Duodenal mucosa (tissue), 2 donors: ENCODE measurements around the gene STXBP5L.
"Not testable (repeated sequence)": the region's sequence is repeated elsewhere in the genome, so short reads cannot be mapped to it uniquely, and the experiment has no call there.

Experiments
- H3K27ac ChIP-seq: one replicate; pipeline ENCODE4 v1.7.0; 2013; ENCODE audit warnings: low read depth, low read length
- H3K27me3 ChIP-seq, 2 donors: one replicate each; pipeline ENCODE4 v1.7.0; 2013; ENCODE audit warnings: low read length in 2 of 2, control low read depth in 1 of 2; ENCODE audit not compliant: insufficient read depth in 2 of 2, control insufficient read depth in 1 of 2
- H3K36me3 ChIP-seq, 2 donors: one replicate each; pipeline ENCODE4 v1.7.0; 2013; ENCODE audit warnings: low read length in 2 of 2, control low read depth in 1 of 2; ENCODE audit not compliant: insufficient read depth in 2 of 2, control insufficient read depth in 1 of 2
- H3K4me1 ChIP-seq, 2 donors: one replicate each; pipeline ENCODE4 v1.7.0; 2013; ENCODE audit warnings: low read length in 2 of 2, control low read depth in 1 of 2; ENCODE audit not compliant: insufficient read depth in 2 of 2, control insufficient read depth in 1 of 2
- H3K4me3 ChIP-seq, 2 donors: one replicate each; pipeline ENCODE4 v1.7.0; 2013; ENCODE audit warnings: low read length in 2 of 2, low read depth in 1 of 2
- H3K9ac ChIP-seq, 2 donors: one replicate each; pipeline ENCODE4 v1.7.0; 2013; ENCODE audit warnings: low read length in 2 of 2, low read depth in 1 of 2
- H3K9me3 ChIP-seq, 2 donors: one replicate each; pipeline ENCODE4 v1.7.0; 2013; ENCODE audit warnings: low read length in 2 of 2, control low read depth in 1 of 2; ENCODE audit not compliant: control insufficient read depth in 1 of 2

The STXBP5L gene

GRCh38 chr3:120908030-120908794, at the start of gene STXBP5L:
Gene STXBP5L, plus strand, starts transcription at chr3:120908205. Its CDS starts 1,374 bp downstream, at chr3:120909579.
- peaks cover 17 to 35% of the 10 kb centered on the region in 2 donors for H3K27me3 ChIP-seq
- H3K9ac ChIP-seq = no peak within 1 kb of the TSS
- H3K36me3 ChIP-seq = no peaks in the 10 kb centered on the region
- peaks cover 0 to 4% of the 10 kb centered on the region in 2 donors for H3K4me1 ChIP-seq
- H3K9me3 ChIP-seq = no peaks in the 10 kb centered on the region
- no peak within 1 kb of the TSS for H3K27ac ChIP-seq
- H3K4me3 ChIP-seq = peak within 1 kb of the TSS; percentile 66 to 68

- Histone ChIP-seq H3K4me3 (no peak overlapping the region), H3K27me3 (no peaks in the 10 kb centered on the region), H3K27ac (no peak overlapping the region), H3K4me1 (no peaks in the 10 kb centered on the region), H3K9ac (no peak overlapping the region), H3K36me3 (no peaks in the 10 kb centered on the region), H3K9me3 (no peaks in the 10 kb centered on the region)
Observed at GRCh38 chr3:120858521-120858920, 49.5 kb upstream of the STXBP5L start.

- Histone ChIP-seq H3K9ac (no peak overlapping the region), H3K9me3 (no peaks in the 10 kb centered on the region), H3K36me3 (no peaks in the 10 kb centered on the region), H3K4me3 (no peak overlapping the region), H3K4me1 (no peaks in the 10 kb centered on the region), H3K27ac (no peak overlapping the region), H3K27me3 (no peaks in the 10 kb centered on the region)
Observed at GRCh38 chr3:120864541-120864940, 43.5 kb upstream of the STXBP5L start.

GRCh38 chr3:120875507-120875906, 32.5 kb upstream of the STXBP5L start:
- H3K4me3 ChIP-seq = no peak overlapping the region
- no peak overlapping the region for H3K9ac ChIP-seq
- no peaks in the 10 kb centered on the region for H3K27me3 ChIP-seq
- no peaks in the 10 kb centered on the region for H3K4me1 ChIP-seq
- H3K9me3 ChIP-seq = no peaks in the 10 kb centered on the region
- H3K27ac ChIP-seq = no peak overlapping the region
- H3K36me3 ChIP-seq = no peaks in the 10 kb centered on the region

GRCh38 chr3:120875989-120876388, 32.0 kb upstream of the STXBP5L start:
- H3K4me1 ChIP-seq = no peaks in the 10 kb centered on the region
- H3K4me3 ChIP-seq = no peak overlapping the region
- H3K27me3 ChIP-seq = no peaks in the 10 kb centered on the region
- no peaks in the 10 kb centered on the region for H3K36me3 ChIP-seq
- H3K27ac ChIP-seq = no peak overlapping the region
- no peaks in the 10 kb centered on the region for H3K9me3 ChIP-seq
- H3K9ac ChIP-seq = no peak overlapping the region

GRCh38 chr3:120879411-120879810, 28.6 kb upstream of the STXBP5L start:
- no peaks in the 10 kb centered on the region for H3K36me3 ChIP-seq
- no peak overlapping the region for H3K9ac ChIP-seq
- no peak overlapping the region for H3K4me3 ChIP-seq
- H3K4me1 ChIP-seq = no peaks in the 10 kb centered on the region
- H3K9me3 ChIP-seq = no peaks in the 10 kb centered on the region
- no peaks in the 10 kb centered on the region for H3K27me3 ChIP-seq
- no peak overlapping the region for H3K27ac ChIP-seq

- no peaks in the 10 kb centered on the region for H3K9me3 ChIP-seq
- no peak overlapping the region for H3K4me3 ChIP-seq
- no peaks in the 10 kb centered on the region for H3K36me3 ChIP-seq
- no peaks in the 10 kb centered on the region for H3K4me1 ChIP-seq
- H3K9ac ChIP-seq = no peak overlapping the region
- no peak overlapping the region for H3K27ac ChIP-seq
- no peaks in the 10 kb centered on the region for H3K27me3 ChIP-seq
Observed at GRCh38 chr3:120892921-120893320, 15.1 kb upstream of the STXBP5L start.

GRCh38 chr3:120894316-120895057, 13.5 kb upstream of the STXBP5L start:
- no peak overlapping the region for H3K27ac ChIP-seq

GRCh38 chr3:120901716-120902115, 6.3 kb upstream of the STXBP5L start:
- H3K9ac ChIP-seq, H3K36me3 ChIP-seq, H3K27ac ChIP-seq, H3K9me3 ChIP-seq, H3K4me3 ChIP-seq, H3K4me1 ChIP-seq, H3K27me3 ChIP-seq: not testable (repeated sequence)

More at GRCh38 chr3:120894316-120895057, 13.5 kb upstream of the STXBP5L start:
- Histone ChIP-seq H3K9me3 (no peaks in the 10 kb centered on the region), H3K36me3 (no peaks in the 10 kb centered on the region), H3K9ac (no peak overlapping the region), H3K4me1 (no peaks in the 10 kb centered on the region), H3K4me3 (no peak overlapping the region), H3K27me3 (no peaks in the 10 kb centered on the region)

- Histone ChIP-seq H3K36me3 (no peaks in the 10 kb centered on the region), H3K27ac (no peak overlapping the region), H3K9ac (no peak overlapping the region), H3K4me3 (no peak overlapping the region), H3K27me3 (peaks cover 6 to 11% of the 10 kb centered on the region in 2 donors), H3K4me1 (no peaks in the 10 kb centered on the region), H3K9me3 (no peaks in the 10 kb centered on the region)
Observed at GRCh38 chr3:120903221-120903620, 4.8 kb upstream of the STXBP5L start.
